NCI-H2196 treated with DMSO at 0.1 percent for 48 hours (cell line): ENCODE results near the gene MAP3K5.
"Not testable (repeated sequence)": the region's sequence is repeated elsewhere in the genome, so short reads cannot be mapped to it uniquely, and the experiment has no call there.

Experiments used
- DNase-seq: peaks from one replicate; lab custom pipeline; 2025; ENCODE audit not compliant: unreplicated experiment; lab: John Stamatoyannopoulos, UW

MAP3K5 gene, protein sequence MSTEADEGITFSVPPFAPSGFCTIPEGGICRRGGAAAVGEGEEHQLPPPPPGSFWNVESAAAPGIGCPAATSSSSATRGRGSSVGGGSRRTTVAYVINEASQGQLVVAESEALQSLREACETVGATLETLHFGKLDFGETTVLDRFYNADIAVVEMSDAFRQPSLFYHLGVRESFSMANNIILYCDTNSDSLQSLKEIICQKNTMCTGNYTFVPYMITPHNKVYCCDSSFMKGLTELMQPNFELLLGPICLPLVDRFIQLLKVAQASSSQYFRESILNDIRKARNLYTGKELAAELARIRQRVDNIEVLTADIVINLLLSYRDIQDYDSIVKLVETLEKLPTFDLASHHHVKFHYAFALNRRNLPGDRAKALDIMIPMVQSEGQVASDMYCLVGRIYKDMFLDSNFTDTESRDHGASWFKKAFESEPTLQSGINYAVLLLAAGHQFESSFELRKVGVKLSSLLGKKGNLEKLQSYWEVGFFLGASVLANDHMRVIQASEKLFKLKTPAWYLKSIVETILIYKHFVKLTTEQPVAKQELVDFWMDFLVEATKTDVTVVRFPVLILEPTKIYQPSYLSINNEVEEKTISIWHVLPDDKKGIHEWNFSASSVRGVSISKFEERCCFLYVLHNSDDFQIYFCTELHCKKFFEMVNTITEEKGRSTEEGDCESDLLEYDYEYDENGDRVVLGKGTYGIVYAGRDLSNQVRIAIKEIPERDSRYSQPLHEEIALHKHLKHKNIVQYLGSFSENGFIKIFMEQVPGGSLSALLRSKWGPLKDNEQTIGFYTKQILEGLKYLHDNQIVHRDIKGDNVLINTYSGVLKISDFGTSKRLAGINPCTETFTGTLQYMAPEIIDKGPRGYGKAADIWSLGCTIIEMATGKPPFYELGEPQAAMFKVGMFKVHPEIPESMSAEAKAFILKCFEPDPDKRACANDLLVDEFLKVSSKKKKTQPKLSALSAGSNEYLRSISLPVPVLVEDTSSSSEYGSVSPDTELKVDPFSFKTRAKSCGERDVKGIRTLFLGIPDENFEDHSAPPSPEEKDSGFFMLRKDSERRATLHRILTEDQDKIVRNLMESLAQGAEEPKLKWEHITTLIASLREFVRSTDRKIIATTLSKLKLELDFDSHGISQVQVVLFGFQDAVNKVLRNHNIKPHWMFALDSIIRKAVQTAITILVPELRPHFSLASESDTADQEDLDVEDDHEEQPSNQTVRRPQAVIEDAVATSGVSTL (N-terminal part only)

DNA sequence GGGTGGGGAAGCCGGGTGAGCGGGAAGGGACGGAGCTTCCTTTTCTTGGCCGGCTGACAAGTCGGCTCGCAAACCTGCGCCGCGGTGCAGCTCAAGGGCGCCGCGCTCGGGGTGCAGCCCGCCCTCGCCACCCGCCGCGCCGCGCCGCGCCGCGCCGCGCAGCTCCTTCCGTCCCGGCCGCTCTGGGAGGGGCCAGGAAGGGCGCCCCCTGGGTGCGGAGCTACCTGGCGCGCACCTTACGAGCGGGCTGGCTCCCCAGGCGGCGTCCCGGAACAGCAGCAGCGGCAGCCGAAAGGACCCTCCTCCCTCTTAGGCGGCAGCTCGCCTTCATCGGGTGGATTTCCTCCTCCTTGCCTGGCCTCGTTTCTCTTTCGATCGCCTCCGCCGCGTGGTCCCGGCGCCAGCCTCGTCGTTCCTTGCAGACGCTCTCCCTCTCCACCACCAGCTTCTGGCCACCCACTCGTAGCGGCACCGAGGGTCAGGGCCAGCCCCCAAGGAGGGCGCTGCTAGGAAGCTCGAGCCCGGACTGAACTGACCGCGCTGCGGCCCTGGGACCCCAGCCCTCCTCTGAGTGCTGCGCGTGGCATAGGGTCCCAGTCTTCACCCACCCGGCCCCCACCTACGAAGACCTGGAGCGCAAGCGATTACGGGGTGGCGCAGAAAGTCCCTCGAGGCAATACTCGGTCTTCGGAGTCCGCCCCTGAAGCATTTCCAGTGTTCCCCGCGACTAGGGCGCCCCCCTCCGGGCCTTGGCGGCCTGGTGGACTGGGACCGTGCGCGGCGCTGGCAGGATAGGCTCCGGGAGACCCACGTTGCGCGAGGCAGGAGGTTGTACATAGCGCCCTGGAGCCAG is at the start of gene MAP3K5:
MAP3K5 (minus strand) TSS at position 68 of the 853 bp plus-strand sequence. CDS start 320 bp downstream, outside the sequence.
- peak; percentile 88 for DNase-seq

GRCh38 chr6:136840276-136841001 is 48.2 kb upstream of the MAP3K5 start:
- no peak for DNase-seq

GRCh38 chr6:136831873-136832562 is 39.7 kb upstream of the MAP3K5 start:
- DNase-seq = no peak

DNA sequence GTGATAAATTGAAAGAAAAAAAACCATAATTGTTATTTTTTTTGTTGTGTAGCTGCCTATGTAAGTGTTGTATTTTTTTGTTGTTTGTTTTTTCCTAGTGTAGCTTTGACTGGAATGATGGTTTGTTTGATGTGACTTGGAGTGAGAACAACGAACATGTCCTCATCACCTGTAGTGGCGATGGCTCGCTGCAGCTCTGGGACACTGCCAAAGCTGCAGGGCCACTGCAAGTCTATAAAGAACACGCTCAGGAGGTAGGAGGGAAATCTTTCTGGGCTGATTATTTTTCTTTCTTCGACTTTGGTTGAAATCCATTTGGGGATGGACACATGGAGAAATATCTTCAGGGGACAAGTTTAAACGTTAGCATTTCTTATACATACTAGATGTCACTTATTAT is 33.9 kb upstream of the MAP3K5 start:
- DNase-seq = no peak

DNA sequence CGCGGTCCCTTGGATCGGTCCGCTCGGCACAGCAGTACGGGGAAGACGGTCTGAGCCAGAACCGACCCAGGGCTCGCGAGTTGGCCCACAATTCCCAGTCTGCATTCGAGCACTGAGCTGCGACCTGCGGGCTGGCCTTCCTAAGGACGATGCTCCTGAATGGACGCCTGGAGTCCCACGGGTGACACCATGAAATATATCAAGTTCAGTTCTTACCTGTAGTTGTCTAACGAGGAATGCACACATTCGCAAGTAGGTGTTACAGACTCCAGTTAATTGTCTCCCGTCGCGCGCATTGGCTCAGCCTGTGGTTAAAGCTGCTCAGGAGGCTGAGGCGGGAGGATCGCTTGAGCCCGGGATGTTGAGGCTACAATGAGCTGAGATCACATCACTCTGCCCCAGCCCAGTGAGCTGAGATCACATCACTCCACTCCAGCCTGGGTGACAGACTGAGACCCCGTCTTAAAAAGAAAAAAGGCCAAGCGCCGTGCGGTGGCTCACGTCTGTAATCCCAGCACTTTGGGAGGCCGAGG is 30.9 kb upstream of the MAP3K5 start:
- DNase-seq = no peak

DNA sequence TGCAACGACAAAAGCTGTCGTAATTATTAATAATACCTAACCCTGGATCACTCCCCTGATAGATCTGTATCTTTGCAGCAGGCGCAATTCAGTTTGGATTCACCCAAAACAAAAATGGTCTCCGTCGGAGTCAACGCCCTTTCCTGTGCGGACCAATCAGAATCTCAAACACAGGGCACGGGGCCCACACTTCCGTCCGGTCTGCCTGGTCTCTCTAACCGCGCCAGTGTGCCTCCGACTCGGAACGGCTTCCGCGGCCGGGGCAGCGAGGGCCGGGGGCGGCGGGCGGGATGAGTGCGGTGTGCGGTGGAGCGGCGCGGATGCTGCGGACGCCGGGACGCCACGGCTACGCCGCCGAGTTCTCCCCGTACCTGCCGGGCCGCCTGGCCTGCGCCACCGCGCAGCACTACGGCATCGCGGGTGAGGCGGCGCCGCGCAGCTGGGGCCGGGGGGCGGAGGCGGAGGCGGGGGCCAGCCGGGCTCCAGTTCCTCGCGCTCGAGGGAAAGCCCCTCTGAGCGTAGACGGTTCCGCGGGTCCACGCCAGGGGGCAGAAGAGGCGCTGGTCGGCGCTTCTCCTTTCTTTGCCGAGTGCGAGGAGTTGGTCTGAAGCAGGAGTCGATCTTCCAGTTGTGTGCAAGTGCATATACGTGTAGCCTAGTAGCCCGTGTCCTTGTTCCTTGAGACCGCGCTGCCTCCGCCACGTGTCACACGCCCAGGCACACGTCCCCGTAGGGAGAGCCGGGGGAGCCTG is 30.3 kb upstream of the MAP3K5 start, which contains the start of gene PEX7:
PEX7 (plus strand) TSS at position 217 of the 752 bp plus-strand sequence; CDS start at position 291, 74 bp downstream.
- DNase-seq = peak; percentile 87

GRCh38 chr6:136822046-136822375 is 29.7 kb upstream of the MAP3K5 start:
- no peak for DNase-seq

DNA sequence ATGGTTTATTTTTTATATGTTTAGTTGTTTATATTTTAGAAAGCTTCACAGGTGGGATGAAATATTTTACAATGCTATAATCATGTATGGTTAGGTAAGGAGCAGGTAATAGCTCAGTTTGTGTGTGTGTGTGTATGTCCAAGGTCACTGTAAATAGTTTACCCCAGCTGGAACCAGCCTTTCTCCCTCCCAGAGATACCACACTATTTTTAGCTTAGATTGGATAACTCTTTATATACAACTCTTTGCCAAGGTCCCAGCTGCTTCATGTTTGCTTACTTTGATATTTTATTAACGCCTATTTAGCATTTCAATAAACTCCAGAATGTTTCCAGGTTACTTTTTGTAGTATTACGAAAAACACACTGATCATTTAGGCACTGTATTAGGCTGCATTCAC is 28.3 kb upstream of the MAP3K5 start:
- DNase-seq = no peak

GRCh38 chr6:136816656-136817055 is 24.4 kb upstream of the MAP3K5 start:
- DNase-seq = no peak

GRCh38 chr6:136815608-136816007 is 23.3 kb upstream of the MAP3K5 start:
- DNase-seq = not testable (repeated sequence)

DNA sequence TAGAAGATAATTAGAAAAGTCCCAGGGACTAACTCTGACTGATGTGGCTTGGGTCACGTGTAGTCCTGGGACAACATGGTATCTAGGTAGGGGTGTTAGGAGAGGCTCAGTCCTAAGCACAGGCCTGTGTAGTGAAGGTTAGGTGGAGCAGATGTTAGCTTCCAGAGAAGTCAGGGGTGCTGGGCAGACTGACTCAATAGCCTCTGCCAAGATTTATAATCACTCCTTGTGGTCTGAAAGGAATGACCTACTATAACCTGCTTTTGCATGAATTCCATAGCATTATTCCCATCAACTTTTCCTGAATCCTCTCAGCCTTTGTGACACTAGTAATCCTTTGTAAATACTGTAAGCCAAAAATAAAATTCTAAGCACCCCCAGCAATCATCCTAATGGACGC is 19.9 kb upstream of the MAP3K5 start:
- no peak for DNase-seq

GRCh38 chr6:136811272-136811671 is 19.0 kb upstream of the MAP3K5 start:
- no peak for DNase-seq

- no peak for DNase-seq
These were observed 17.0 kb upstream of the MAP3K5 start for GRCh38 chr6:136809091-136809860.

GRCh38 chr6:136803608-136804007 is 11.3 kb upstream of the MAP3K5 start:
- DNase-seq = no peak

- no peak for DNase-seq
These were observed 9.3 kb upstream of the MAP3K5 start for GRCh38 chr6:136801581-136801980.

DNA sequence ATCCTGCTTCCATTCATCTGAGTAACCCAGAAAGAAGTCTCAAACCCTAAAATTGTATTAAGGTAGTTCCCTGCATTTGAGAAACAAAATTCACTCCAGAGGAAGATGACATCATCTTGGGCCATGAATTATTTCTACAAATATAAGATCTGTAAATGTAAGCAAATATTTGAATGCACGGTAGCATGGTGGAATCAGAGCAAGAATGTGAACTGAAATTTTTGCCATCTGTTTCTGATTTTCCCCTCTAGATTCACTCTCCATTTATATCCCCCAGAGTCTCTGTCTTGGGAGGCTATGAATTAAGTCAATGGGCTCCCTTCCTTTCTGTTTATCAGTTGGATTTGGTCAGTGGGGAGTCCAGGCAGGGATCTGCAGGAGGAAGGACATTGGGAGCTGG is 5.8 kb upstream of the MAP3K5 start:
- no peak for DNase-seq

DNA sequence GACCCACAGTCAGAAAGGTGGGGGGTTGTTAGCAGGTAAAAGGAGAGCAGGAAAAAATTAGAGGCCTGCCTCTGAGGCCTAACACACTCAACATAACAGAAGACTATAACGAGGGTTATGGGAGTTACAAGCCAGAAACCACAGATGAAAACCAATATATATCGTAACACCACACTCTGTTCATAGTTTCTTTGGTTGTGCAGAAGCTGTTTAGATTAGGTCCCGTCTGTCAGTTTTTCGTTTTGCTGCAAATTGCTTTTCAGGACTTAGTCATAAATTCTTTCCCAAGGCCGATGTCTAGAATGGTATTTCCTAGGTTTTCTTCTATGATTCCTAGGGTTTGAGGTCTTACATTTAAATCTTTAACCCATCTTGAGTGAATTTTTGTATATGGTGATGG is 3.7 kb upstream of the MAP3K5 start:
- no peak for DNase-seq
